ENCODE data around the gene MAPKAPK5. TPM values are rescaled to one million over a fixed set of nuclear protein-coding genes. Genes with fewer than 3 reads are reported as not detected.

Gene MAPKAPK5
- total RNA-seq, 1 donor from 2014 or later, result 41.4 TPM

GRCh38 chr12:111927346-111927745 is 85.3 kb downstream of the MAPKAPK5 start:
- no peaks in the 10 kb centered on the region for H3K4me1 Mint-ChIP-seq (ENCODE audit: unreplicated experiment)
- H3K4me3 Mint-ChIP-seq (ENCODE audit: unreplicated experiment), result no peak overlapping the region
- H3K27me3 Mint-ChIP-seq (ENCODE audit: unreplicated experiment), result no peaks in the 10 kb centered on the region
- H3K36me3 Mint-ChIP-seq (ENCODE audit: unreplicated experiment), result no peaks in the 10 kb centered on the region
- no peak overlapping the region for H3K27ac Mint-ChIP-seq (ENCODE audit: unreplicated experiment)
- DNase-seq (ENCODE audit: extremely low spot score, unreplicated experiment), result no peak
- no peaks in the 10 kb centered on the region for H3K9me3 Mint-ChIP-seq (ENCODE audit: unreplicated experiment)
- no peak for TF ChIP-seq CTCF (IDR thresholded peaks at IDR 0.05)

DNA sequence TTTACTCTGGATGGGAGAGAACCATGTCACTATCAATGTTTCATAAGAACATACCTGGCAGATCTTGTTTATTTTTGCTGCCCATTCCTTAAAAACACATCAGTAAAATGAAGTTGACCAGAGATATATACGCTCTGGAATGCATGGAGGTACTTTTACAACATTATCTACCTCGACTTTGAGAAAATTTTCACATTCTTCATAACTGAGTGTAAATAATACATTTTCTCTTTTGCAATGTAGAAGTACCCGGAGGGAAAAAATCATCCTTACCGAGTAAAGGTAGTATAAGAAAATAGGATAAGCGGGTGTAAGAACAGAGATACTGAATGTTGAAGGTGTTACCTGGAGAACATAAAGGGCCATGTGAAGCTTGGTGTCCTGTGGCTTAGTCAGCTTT is 90.2 kb downstream of the MAPKAPK5 start:
- TF ChIP-seq CTCF (IDR thresholded peaks at IDR 0.05), result no peak
- no peak for DNase-seq (ENCODE audit: extremely low spot score, unreplicated experiment)
- no peaks in the 10 kb centered on the region for H3K4me1 Mint-ChIP-seq (ENCODE audit: unreplicated experiment)

DNA sequence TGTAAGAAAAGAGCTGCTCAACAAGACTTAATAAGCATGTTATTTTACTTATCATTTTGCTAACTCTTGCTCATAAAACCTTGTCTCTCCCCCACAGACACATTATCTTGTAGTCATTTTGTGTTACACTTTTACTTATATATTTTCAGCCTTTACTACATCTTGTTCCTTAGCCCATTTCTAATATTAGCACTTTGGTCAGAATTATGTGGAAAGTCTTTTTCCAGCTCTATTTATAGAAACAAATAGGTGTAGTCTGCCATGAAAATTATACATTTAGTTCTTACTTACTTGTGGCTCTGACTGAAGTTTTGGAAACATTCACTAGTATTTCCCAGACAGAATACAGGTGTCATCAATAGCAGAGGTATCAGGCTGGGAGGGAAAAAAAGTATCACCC is 94.8 kb downstream of the MAPKAPK5 start:
- DNase-seq (ENCODE audit: extremely low spot score, unreplicated experiment), result no peak
- H3K36me3 Mint-ChIP-seq (ENCODE audit: unreplicated experiment), result no peaks in the 10 kb centered on the region
- H3K9me3 Mint-ChIP-seq (ENCODE audit: unreplicated experiment), result no peaks in the 10 kb centered on the region
- no peaks in the 10 kb centered on the region for H3K4me1 Mint-ChIP-seq (ENCODE audit: unreplicated experiment)
- no peak overlapping the region for H3K4me3 Mint-ChIP-seq (ENCODE audit: unreplicated experiment)
- H3K27ac Mint-ChIP-seq (ENCODE audit: unreplicated experiment), result no peak overlapping the region
- TF ChIP-seq CTCF (IDR thresholded peaks at IDR 0.05), result no peak
- H3K27me3 Mint-ChIP-seq (ENCODE audit: unreplicated experiment), result no peaks in the 10 kb centered on the region

More for the DNA sequence above, 90.2 kb downstream of the MAPKAPK5 start:
- H3K27ac Mint-ChIP-seq (ENCODE audit: unreplicated experiment), result no peak overlapping the region
- no peak overlapping the region for H3K4me3 Mint-ChIP-seq (ENCODE audit: unreplicated experiment)
- no peaks in the 10 kb centered on the region for H3K36me3 Mint-ChIP-seq (ENCODE audit: unreplicated experiment)
- no peaks in the 10 kb centered on the region for H3K9me3 Mint-ChIP-seq (ENCODE audit: unreplicated experiment)
- no peaks in the 10 kb centered on the region for H3K27me3 Mint-ChIP-seq (ENCODE audit: unreplicated experiment)

DNA sequence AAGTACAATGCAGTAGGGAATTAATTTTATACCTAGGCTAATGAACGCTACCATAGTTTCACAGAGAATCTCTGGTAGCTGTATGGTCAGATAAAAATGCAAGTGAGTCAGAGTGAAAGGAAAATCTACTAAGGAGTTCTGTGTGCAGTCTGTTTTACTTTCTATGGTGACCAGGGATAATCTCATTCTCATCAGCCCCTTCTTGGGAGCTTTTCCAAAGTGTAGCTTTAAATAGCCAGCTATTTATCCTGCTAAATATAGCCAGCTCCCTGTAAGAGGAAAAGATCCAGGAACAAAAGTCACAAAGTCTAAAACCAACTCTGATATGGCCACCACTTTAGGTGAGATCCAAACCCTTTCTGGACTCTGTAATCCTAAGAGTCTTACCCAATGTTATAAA is 95.4 kb downstream of the MAPKAPK5 start:
- H3K4me3 Mint-ChIP-seq (ENCODE audit: unreplicated experiment), result no peak overlapping the region
- H3K4me1 Mint-ChIP-seq (ENCODE audit: unreplicated experiment), result no peaks in the 10 kb centered on the region
- no peak for TF ChIP-seq CTCF (IDR thresholded peaks at IDR 0.05)
- no peak for DNase-seq (ENCODE audit: extremely low spot score, unreplicated experiment)
- no peaks in the 10 kb centered on the region for H3K9me3 Mint-ChIP-seq (ENCODE audit: unreplicated experiment)
- H3K27me3 Mint-ChIP-seq (ENCODE audit: unreplicated experiment), result no peaks in the 10 kb centered on the region
- H3K36me3 Mint-ChIP-seq (ENCODE audit: unreplicated experiment), result no peaks in the 10 kb centered on the region
- no peak overlapping the region for H3K27ac Mint-ChIP-seq (ENCODE audit: unreplicated experiment)

DNA sequence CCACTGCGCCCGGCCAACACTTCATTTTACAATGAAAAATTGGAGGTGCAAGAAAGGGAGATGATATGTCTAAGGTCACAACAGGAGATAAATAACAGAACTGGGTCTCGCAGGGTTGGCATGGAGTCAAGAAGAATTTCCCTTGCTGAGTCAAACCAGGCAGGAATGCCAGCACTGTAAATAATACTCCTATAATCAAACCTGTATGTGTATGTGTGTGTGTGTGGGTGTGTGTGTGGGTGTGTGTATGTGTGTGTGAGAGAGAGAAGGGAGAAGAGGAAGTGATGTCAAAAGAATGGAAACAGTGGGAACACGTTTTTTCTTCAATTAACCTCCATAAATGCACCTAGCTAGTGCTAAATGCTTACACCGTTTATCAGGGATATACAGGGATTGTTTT is 100.5 kb downstream of the MAPKAPK5 start:
- no peak overlapping the region for H3K27ac Mint-ChIP-seq (ENCODE audit: unreplicated experiment)
- no peak overlapping the region for H3K4me3 Mint-ChIP-seq (ENCODE audit: unreplicated experiment)
- H3K27me3 Mint-ChIP-seq (ENCODE audit: unreplicated experiment), result no peaks in the 10 kb centered on the region
- H3K9me3 Mint-ChIP-seq (ENCODE audit: unreplicated experiment), result no peaks in the 10 kb centered on the region
- no peaks in the 10 kb centered on the region for H3K4me1 Mint-ChIP-seq (ENCODE audit: unreplicated experiment)
- no peak for TF ChIP-seq CTCF (IDR thresholded peaks at IDR 0.05)
- DNase-seq (ENCODE audit: extremely low spot score, unreplicated experiment), result no peak
- H3K36me3 Mint-ChIP-seq (ENCODE audit: unreplicated experiment), result no peaks in the 10 kb centered on the region
